ENCODE results near the gene ARHGEF9.

The ARHGEF9 gene

GRCh38 chrX:63746278-63746677 lies 38.7 kb downstream of the ARHGEF9 start:
- Histone ChIP-seq H3K79me2 (peaks cover 9% of the 10 kb centered on the region), H3K4me2 (ENCODE audit: low read length) (no peak overlapping the region), H3K4me1 (peaks cover 2% of the 10 kb centered on the region), H3K4me3 (ENCODE audit: low read depth, low read length) (no peak overlapping the region), H2AFZ (no peak overlapping the region), H3K27ac (no peak overlapping the region), H3K9me3 (ENCODE audit: control insufficient read depth, low read length) (no peaks in the 10 kb centered on the region), H3K27me3 (ENCODE audit: control insufficient read depth, insufficient read depth, low read length) (no peaks in the 10 kb centered on the region), H3K36me3 (ENCODE audit: control insufficient read depth, insufficient read depth, low read length) (no peaks in the 10 kb centered on the region), H3K9ac (no peak overlapping the region)
- no peak for TF ChIP-seq CTCF (IDR thresholded peaks at IDR 0.05)

- no peak overlapping the region for H3K27ac ChIP-seq
These were observed 40.1 kb downstream of the ARHGEF9 start for GRCh38 chrX:63744850-63745394.

GRCh38 chrX:63743596-63743995 lies 41.4 kb downstream of the ARHGEF9 start:
- Histone ChIP-seq H3K79me2 (peaks cover 4% of the 10 kb centered on the region), H3K4me1 (peaks cover 2% of the 10 kb centered on the region), H3K27me3 (ENCODE audit: control insufficient read depth, insufficient read depth, low read length) (no peaks in the 10 kb centered on the region)

More at GRCh38 chrX:63744850-63745394, 40.1 kb downstream of the ARHGEF9 start:
- Histone ChIP-seq H3K9me3 (ENCODE audit: control insufficient read depth, low read length) (no peaks in the 10 kb centered on the region), H2AFZ (no peak overlapping the region), H3K27me3 (ENCODE audit: control insufficient read depth, insufficient read depth, low read length) (no peaks in the 10 kb centered on the region), H3K9ac (no peak overlapping the region), H3K36me3 (ENCODE audit: control insufficient read depth, insufficient read depth, low read length) (no peaks in the 10 kb centered on the region), H3K4me3 (ENCODE audit: low read depth, low read length) (no peak overlapping the region), H3K79me2 (peaks cover 6% of the 10 kb centered on the region), H3K4me2 (ENCODE audit: low read length) (no peak overlapping the region), H3K4me1 (peaks cover 2% of the 10 kb centered on the region)
- TF ChIP-seq CTCF (IDR thresholded peaks at IDR 0.05) = no peak

GRCh38 chrX:63740382-63740781 lies 44.6 kb downstream of the ARHGEF9 start:
- Histone ChIP-seq H3K4me3 (ENCODE audit: low read depth, low read length) (no peak overlapping the region), H3K36me3 (ENCODE audit: control insufficient read depth, insufficient read depth, low read length) (no peaks in the 10 kb centered on the region), H3K4me1 (peaks cover 2% of the 10 kb centered on the region), H3K27ac (no peak overlapping the region), H3K4me2 (ENCODE audit: low read length) (no peak overlapping the region), H3K79me2 (peaks cover 4% of the 10 kb centered on the region), H3K27me3 (ENCODE audit: control insufficient read depth, insufficient read depth, low read length) (no peaks in the 10 kb centered on the region), H3K9ac (no peak overlapping the region), H3K9me3 (ENCODE audit: control insufficient read depth, low read length) (no peaks in the 10 kb centered on the region), H2AFZ (no peak overlapping the region)
- TF ChIP-seq CTCF (IDR thresholded peaks at IDR 0.05) = no peak

More at GRCh38 chrX:63743596-63743995, 41.4 kb downstream of the ARHGEF9 start:
- Histone ChIP-seq H3K4me2 (ENCODE audit: low read length) (no peak overlapping the region), H2AFZ (no peak overlapping the region), H3K9ac (no peak overlapping the region), H3K36me3 (ENCODE audit: control insufficient read depth, insufficient read depth, low read length) (no peaks in the 10 kb centered on the region), H3K27ac (no peak overlapping the region), H3K9me3 (ENCODE audit: control insufficient read depth, low read length) (no peaks in the 10 kb centered on the region), H3K4me3 (ENCODE audit: low read depth, low read length) (no peak overlapping the region)
- no peak for TF ChIP-seq CTCF (IDR thresholded peaks at IDR 0.05)

- TF ChIP-seq CTCF (IDR thresholded peaks at IDR 0.05) = no peak
- Histone ChIP-seq H3K4me1 (peaks cover 2% of the 10 kb centered on the region), H3K4me2 (ENCODE audit: low read length) (no peak overlapping the region), H3K36me3 (ENCODE audit: control insufficient read depth, insufficient read depth, low read length) (no peaks in the 10 kb centered on the region), H3K9ac (no peak overlapping the region), H3K27me3 (ENCODE audit: control insufficient read depth, insufficient read depth, low read length) (no peaks in the 10 kb centered on the region), H3K4me3 (ENCODE audit: low read depth, low read length) (no peak overlapping the region), H3K27ac (no peak overlapping the region), H3K9me3 (ENCODE audit: control insufficient read depth, low read length) (no peaks in the 10 kb centered on the region), H2AFZ (no peak overlapping the region), H3K79me2 (peaks cover 4% of the 10 kb centered on the region)
These were observed 45.1 kb downstream of the ARHGEF9 start for GRCh38 chrX:63739885-63740284.

Data from parathyroid adenoma (tissue), 2 donors.